Inflammatory macrophage (primary cell): Measurements from ENCODE around the gene CD82.

Experiments used
- DNase-seq, 2 donors: peaks; one replicate each; pipeline ENCODE4 v3.0.0-alpha.2; 2020 to 2022
- total RNA-seq, 18 experiments: gene quantifications; one replicate each; lab custom pipeline; 2026; ENCODE audit warnings: mixed read lengths in 6 of 18, inconsistent platforms in 2 of 18; lab: John Stamatoyannopoulos, UW

The CD82 gene, protein sequence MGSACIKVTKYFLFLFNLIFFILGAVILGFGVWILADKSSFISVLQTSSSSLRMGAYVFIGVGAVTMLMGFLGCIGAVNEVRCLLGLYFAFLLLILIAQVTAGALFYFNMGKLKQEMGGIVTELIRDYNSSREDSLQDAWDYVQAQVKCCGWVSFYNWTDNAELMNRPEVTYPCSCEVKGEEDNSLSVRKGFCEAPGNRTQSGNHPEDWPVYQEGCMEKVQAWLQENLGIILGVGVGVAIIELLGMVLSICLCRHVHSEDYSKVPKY
- 53.9 to 485 (median 126) reads per million in 18 experiments for total RNA-seq

DNA sequence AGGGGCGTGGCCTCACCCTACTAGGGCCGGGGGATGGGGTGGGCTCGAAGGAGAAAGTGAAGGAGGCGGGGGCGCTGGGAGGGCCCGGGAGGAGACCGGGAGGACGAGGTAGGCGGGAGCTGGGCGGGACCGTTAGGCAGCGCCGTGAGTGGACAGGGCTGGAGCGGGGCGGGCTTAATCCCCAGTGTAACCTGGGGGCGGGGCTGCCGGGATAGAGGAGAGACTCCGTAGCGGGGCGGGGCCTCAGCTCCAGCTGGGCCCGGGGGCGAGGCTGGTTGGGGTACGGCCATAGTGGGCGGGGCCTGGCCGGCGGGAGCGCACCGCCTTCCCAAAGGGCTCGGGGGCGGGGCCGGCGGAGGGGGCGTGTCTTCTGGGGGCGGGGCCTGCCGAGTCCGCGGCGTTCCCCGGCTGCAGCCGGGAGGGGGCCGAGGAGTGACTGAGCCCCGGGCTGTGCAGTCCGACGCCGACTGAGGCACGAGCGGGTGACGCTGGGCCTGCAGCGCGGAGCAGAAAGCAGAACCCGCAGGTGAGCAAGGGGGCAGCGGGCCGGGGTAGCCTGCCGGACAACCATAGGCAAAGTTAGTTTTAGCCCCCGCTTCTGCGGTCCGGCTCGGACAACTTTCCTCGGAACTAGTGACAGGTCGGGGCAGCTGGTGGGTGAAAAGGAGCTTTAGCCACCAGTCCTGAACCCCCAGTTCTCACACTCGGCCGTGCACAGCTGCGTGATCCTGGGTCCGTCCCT is at the start of gene CD82:
Gene CD82 (plus strand): TSS at position 453 of the 742 bp plus-strand sequence. CDS start 29,000 bp downstream, outside the sequence.
- DNase-seq: peak; percentile 99 to 100

DNA sequence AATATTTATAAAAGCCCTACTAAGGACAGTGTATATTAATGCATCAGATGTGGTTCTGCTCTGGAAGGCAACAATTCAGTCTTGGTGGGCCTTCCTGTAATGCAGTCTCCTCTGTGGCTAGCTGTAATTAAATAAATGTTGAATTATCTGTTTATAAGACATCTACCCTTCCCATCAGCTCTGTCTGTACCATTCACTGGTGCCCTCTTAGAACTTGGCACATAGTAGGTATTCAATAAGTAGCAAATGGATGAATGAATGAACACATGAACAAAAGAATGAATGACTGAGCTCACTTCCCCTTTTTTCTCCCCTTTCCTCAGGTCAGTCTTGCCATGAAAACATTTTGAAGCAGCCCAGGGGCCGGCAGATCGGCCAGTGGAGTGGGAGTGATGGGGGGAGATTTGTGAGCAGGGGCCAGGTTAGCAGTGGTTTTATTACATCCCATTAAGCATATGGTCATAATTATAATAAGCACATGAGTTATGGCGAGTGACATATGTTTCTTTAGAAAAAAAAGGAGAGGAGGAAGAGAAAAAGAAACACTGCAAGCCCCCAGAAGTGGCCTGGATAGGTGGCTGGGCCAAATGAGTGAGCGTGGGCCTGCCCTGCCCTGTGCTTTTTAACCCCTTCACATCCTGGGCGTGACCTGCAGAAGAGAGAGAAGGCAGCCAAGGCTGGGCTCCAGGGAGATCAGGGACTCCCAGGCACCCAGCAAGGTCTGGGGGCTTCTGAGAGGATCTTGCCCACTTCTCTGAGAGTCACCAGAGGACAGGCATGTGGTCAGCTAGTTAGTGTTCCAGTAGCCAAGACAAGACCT is 48.6 kb upstream of the CD82 start:
- no peak for DNase-seq

DNA sequence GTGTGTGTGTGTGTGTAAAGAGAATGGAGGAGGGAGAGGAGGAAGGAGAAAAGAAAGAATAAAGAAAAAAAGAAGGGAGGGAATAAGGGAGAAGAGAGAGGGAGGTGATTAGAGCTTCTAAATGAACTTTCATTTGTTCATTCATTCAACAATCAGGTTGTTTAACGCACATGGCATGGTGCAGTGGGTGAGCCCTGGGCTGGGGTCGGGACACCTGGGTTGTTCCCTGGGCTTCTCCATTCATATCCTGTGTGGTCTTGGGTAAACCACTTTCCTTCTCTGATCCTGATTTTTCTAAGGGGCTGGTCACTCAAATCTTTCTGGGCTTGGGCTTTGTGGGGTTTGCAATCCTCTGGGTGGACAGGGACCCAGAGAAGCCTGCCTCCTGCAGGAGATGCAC is 47.9 kb upstream of the CD82 start:
- DNase-seq: no peak

GRCh38 chr11:44518968-44519550 is 46.4 kb upstream of the CD82 start:
- no peak for DNase-seq

DNA sequence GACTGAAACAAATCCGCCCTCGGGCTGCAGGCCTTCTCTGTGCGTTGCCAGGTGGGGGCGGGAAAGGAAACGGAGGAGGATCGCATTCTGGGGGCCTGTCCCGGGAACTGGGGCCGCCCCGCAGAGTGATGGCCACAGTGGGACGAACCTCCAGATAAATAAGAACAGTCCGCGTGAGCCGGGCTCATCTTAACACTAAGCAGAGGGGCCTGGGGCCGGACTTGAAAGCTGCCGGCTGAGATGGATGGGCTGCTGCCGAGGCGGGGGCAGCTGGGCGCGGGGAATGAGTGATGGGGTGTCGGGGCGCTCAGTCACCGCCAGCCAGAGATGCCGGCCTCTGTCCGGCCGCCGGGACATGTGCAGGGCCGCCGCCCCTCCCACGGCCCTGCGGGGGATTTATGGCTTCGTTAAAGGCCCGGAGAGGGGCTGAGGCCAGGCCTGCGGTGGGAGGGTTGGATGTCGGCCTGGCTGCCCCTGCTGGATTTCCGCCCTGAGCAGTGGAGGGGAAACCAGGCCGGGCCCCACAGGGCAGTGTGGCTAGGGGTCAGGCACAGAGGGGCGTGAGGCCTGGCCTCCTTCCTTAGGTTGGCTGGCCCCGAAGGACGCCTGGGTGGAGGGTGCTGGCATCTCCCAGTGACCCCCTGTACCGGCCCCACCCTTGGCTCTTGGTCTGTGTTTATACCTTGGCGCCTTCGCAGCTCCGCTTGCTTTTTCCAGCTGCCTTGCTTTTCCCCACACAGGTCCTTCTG is 45.3 kb upstream of the CD82 start:
- DNase-seq: no peak

- no peak for DNase-seq
Measured at GRCh38 chr11:44521148-44521547, 44.3 kb upstream of the CD82 start.

GRCh38 chr11:44522294-44522693 is 43.2 kb upstream of the CD82 start:
- no peak for DNase-seq

DNA sequence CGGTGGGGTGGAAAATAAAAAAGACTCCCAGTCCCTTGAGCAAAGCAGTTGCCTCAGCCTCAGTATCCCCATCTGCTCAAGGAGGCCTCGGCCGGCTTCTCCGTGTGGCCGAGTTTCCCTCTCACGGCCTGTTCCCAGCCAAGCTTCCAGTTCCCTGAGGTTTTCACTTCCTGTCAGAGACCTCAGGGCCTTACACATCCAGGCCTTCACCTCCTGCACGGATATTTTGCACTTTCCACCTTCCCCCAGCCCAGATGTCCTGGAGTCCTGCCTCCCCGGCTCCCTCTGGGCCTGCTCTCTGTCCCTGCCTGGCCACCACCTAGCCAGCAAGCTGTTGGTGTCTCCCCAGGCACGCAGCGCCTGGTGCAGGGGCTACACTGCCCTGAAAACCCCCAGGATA is 41.1 kb upstream of the CD82 start:
- DNase-seq: no peak

- DNase-seq: peak; percentile 62 to 79
Measured at GRCh38 chr11:44524751-44525201, 40.7 kb upstream of the CD82 start.

GRCh38 chr11:44525473-44526252 is 39.8 kb upstream of the CD82 start:
- DNase-seq: no peak

DNA sequence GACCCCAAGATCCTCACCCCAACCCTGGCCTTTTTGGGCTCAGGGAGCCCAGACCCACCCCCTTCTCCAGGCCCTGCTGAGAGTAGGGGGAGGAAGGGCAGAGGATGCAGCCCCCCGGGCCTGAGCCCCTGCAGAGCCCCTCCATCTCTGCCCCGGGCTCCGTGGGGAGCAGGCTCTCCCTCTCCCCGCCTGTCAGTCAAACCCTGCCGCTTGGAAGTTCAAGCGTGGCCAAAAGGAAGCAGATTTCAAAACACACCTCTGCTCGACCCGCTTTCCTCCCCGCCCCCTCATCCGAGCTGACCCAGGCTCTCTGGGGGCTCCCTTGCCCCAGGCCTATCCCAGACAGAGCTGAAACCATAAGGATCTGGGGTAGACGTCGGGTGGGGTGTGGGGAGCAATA is 39.0 kb upstream of the CD82 start:
- no peak for DNase-seq

DNA sequence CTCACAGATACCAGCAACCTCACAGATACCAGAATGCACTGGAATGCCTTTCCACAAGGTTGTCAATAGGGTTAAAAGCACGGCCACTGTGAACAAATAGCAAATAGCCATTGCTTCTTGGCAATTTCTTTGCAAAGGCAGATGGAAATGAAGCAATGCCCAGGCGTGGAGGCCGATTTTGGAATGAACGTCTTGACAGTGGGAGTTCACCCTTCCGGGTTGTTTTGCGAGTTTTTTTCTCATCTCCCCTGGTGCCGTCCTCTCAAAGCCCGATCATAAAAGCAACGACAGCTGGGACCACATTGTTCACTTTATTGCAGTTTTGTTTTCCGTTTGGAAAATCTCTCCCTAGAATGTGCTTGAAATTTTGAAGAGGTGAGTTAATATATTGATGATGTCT is 38.0 kb upstream of the CD82 start:
- no peak for DNase-seq

DNA sequence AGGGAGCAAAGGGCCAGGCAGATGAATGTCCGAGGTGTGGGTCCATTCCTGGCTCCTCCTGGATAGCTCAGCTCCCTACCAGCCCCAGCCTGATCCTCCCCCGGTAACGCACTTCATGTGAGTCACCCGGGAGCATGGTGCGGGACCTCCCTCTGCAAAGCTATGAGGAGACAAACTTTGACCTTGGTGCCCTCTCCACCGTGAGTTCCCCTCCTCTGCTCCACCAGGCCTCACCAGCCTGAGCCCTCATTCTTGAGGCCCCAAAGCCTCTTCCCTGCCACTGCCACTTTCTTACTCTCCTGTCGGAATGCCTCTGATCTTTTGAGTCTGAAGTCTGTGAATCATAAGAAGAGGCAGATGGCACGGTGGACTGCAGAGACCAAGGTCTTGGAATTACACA is 37.4 kb upstream of the CD82 start:
- DNase-seq: peak; percentile 9 to 13

- DNase-seq: no peak
Measured at GRCh38 chr11:44528581-44528980, 36.9 kb upstream of the CD82 start.

DNA sequence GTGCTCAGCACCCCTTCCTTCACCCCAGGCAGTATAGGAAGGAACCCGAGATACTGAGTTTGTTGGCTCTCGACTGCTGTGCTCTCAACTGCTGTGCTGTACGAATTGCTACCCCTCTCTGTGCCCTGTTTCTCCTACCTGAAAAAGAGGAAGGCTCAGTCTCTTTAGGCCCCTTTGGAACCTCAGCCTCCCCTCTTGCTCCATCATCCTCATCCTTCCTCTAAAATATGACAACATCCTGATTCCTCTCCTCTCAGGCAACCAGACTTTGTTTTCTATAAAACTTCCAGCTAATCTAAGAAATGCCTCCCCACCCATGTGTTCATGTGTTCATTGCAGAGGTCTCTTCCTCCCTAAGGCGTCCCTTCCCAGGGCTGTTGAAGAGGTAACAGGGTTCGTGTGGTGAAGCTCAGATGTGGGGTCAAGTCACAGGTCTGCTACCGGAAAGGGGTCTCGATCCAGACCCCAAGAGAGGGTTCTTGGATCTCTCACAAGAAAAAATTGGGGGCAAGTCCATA is 35.5 kb upstream of the CD82 start:
- DNase-seq: peak; percentile 61 to 84

- DNase-seq: peak; percentile 84 to 98
Measured at GRCh38 chr11:44530413-44531115, 34.9 kb upstream of the CD82 start.

DNA sequence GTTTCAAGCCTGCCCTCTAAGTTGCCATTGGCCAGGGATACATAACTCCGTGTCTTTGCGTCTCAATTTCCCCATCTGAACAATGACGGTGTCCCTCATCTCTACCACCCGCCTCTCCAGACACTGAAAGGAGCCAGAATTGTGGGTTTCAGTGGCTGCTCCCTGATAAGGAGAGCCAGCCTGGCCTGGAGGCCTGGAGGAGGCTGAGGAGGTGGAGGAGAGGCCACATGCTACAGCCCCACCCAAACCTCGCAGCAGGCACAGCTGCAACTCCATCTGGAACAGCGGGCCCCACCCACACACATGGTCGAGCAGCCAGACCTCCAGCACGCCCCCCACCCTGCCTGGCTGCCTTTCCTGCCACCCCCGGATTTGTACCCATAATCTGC is 34.4 kb upstream of the CD82 start:
- DNase-seq: peak; percentile 36 to 58

- peak in 1 of 2 donors; percentile 42 for DNase-seq
Measured at GRCh38 chr11:44531636-44532035, 33.8 kb upstream of the CD82 start.

GRCh38 chr11:44532809-44533208 is 32.7 kb upstream of the CD82 start:
- no peak for DNase-seq
